ENCODE data around the gene TMPRSS6. TPM values are rescaled to one million over a fixed set of nuclear protein-coding genes. Genes with fewer than 3 reads are reported as not detected.

Gene TMPRSS6
- total and polyA plus RNA-seq, 2 of the 13 experiments (the other 11 are each of a cell fraction or from before 2014, with no cell fraction given) = 4.2 to 4.8 TPM

- TF ChIP-seq, protein P1, sequence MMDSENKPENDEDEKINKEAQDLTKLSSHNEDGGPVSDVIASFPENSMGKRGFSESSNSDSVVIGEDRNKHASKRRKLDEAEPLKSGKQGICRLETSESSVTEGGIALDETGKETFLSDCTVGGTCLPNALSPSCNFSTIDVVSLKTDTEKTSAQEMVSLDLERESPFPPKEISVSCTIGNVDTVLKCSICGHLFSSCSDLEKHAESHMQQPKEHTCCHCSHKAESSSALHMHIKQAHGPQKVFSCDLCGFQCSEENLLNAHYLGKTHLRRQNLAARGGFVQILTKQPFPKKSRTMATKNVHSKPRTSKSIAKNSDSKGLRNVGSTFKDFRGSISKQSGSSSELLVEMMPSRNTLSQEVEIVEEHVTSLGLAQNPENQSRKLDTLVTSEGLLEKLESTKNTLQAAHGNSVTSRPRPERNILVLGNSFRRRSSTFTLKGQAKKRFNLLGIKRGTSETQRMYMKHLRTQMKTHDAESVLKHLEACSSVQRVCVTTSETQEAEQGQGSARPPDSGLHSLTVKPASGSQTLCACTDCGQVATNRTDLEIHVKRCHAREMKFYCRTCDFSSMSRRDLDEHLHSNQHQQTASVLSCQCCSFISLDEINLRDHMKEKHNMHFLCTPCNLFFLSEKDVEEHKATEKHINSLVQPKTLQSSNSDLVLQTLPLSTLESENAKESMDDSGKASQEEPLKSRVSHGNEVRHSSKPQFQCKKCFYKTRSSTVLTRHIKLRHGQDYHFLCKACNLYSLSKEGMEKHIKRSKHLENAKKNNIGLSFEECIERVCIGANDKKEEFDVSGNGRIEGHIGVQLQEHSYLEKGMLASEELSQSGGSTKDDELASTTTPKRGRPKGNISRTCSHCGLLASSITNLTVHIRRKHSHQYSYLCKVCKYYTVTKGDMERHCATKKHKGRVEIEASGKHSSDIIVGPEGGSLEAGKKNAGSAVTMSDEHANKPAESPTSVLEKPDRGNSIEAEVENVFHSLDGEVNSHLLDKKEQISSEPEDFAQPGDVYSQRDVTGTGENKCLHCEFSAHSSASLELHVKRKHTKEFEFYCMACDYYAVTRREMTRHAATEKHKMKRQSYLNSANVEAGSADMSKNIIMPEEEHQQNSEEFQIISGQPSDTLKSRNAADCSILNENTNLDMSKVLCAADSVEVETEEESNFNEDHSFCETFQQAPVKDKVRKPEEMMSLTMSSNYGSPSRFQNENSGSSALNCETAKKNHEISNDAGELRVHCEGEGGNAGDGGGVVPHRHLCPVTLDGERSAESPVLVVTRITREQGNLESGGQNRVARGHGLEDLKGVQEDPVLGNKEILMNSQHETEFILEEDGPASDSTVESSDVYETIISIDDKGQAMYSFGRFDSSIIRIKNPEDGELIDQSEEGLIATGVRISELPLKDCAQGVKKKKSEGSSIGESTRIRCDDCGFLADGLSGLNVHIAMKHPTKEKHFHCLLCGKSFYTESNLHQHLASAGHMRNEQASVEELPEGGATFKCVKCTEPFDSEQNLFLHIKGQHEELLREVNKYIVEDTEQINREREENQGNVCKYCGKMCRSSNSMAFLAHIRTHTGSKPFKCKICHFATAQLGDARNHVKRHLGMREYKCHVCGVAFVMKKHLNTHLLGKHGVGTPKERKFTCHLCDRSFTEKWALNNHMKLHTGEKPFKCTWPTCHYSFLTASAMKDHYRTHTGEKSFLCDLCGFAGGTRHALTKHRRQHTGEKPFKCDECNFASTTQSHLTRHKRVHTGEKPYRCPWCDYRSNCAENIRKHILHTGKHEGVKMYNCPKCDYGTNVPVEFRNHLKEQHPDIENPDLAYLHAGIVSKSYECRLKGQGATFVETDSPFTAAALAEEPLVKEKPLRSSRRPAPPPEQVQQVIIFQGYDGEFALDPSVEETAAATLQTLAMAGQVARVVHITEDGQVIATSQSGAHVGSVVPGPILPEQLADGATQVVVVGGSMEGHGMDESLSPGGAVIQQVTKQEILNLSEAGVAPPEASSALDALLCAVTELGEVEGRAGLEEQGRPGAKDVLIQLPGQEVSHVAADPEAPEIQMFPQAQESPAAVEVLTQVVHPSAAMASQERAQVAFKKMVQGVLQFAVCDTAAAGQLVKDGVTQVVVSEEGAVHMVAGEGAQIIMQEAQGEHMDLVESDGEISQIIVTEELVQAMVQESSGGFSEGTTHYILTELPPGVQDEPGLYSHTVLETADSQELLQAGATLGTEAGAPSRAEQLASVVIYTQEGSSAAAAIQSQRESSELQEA (CRISPR knock-in tag; IDR thresholded peaks at IDR 0.05; ENCODE audit: not compliant biosample characterization) = peak; percentile 20
- TF ChIP-seq GATAD1 (CRISPR knock-in tag; IDR thresholded peaks at IDR 0.05) (peak; percentile 76), MAFF (IDR thresholded peaks at IDR 0.05; ENCODE audit: low read depth, low read length) (peak; percentile 64; the same call in 1 of the 2 replicates), U2AF1 (optimal IDR thresholded peaks at IDR 0.05; ENCODE audit: low read depth, low read length) (peak; percentile 40), E2F1 (CRISPR knock-in tag; IDR thresholded peaks at IDR 0.05) (no peak), ZBTB38 (CRISPR knock-in tag; IDR thresholded peaks at IDR 0.05) (peak; percentile 77), ZNF660 (CRISPR knock-in tag; IDR thresholded peaks at IDR 0.05; ENCODE audit: borderline replicate concordance, low read depth) (no peak), PRDM15 (CRISPR knock-in tag; IDR thresholded peaks at IDR 0.05) (no peak), KLF12 (CRISPR knock-in tag; IDR thresholded peaks at IDR 0.05; ENCODE audit: borderline replicate concordance) (peak; percentile 65; the same call in 1 of the 2 replicates)
- TF ChIP-seq, protein P2, sequence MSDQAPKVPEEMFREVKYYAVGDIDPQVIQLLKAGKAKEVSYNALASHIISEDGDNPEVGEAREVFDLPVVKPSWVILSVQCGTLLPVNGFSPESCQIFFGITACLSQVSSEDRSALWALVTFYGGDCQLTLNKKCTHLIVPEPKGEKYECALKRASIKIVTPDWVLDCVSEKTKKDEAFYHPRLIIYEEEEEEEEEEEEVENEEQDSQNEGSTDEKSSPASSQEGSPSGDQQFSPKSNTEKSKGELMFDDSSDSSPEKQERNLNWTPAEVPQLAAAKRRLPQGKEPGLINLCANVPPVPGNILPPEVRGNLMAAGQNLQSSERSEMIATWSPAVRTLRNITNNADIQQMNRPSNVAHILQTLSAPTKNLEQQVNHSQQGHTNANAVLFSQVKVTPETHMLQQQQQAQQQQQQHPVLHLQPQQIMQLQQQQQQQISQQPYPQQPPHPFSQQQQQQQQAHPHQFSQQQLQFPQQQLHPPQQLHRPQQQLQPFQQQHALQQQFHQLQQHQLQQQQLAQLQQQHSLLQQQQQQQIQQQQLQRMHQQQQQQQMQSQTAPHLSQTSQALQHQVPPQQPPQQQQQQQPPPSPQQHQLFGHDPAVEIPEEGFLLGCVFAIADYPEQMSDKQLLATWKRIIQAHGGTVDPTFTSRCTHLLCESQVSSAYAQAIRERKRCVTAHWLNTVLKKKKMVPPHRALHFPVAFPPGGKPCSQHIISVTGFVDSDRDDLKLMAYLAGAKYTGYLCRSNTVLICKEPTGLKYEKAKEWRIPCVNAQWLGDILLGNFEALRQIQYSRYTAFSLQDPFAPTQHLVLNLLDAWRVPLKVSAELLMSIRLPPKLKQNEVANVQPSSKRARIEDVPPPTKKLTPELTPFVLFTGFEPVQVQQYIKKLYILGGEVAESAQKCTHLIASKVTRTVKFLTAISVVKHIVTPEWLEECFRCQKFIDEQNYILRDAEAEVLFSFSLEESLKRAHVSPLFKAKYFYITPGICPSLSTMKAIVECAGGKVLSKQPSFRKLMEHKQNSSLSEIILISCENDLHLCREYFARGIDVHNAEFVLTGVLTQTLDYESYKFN (CRISPR knock-in tag; conservative IDR thresholded peaks at IDR 0.05) = peak; percentile 99
These were observed 76.7 kb downstream of the TMPRSS6 start (continued) for GRCh38 chr22:37032535-37033460.
